ENCODE data around the gene FARP2.
"Not testable (repeated sequence)": the region's sequence is repeated elsewhere in the genome, so short reads cannot be mapped to it uniquely, and the experiment has no call there.

FARP2 gene

DNA sequence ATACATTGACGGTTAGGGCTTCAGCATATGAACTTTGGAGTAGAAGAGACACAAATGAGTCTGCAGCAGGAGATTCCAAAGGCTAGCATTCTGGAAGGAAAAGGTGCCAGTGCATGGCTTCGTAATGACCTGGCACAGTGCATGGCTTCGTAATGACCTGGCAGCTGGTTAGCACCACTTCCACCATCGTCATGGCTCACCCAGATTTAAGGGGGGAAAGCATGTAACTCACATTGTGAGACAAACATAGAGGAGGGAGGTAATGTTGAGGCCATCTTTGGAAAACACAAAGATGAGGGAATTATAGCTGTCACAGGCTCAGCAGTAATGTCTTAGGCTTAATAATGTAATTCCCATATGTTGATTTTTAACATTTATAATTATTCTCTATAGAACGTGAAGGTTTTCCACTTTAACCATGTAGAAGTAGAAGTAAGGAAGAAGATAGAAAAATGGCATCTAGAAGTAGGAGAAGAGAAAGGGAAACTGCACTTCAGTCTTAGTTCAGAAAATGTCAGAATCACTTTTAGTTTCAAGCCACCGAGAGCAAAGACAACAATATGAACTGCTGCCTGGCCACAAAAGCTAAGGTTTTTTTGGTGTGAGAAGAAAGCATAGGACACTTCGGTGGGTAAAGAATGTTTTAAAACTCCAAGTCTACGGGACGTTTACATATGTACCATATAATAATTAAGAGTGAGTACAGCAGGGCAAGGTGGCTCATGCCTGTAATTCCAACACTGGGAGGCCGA lies 159.1 kb downstream of the FARP2 start:
- peaks cover 0 to 4% (median 2%) of the 10 kb centered on the region in 5 experiments for H3K27me3 ChIP-seq (replicated peaks in 2 of 5; ENCODE audit: control insufficient read depth in 4 of 5, insufficient read depth in 5 of 5, low read length in 4 of 5)
- H3K4me3 ChIP-seq (ENCODE audit: control insufficient read depth in 1 of 7, extremely low read depth in 1 of 7, insufficient read depth in 4 of 7, low read depth in 2 of 7, low read length in 6 of 7), result no peak overlapping the region
- no peaks in the 10 kb centered on the region for H3K4me1 ChIP-seq (ENCODE audit: control extremely low read depth in 1 of 4, control insufficient read depth in 4 of 4, insufficient read depth in 4 of 4, low read length in 3 of 4)
- POLR2A ChIA-PET, result no interaction called here
- 92% methylated on average over 5 of the region's 10 CpGs for WGBS (ENCODE audit: insufficient coverage)
- no peak for DNase-seq
- H3K36me3 ChIP-seq (ENCODE audit: control insufficient read depth in 4 of 4, insufficient read depth in 4 of 4, low read length in 3 of 4), result no peaks in the 10 kb centered on the region
- CTCF ChIA-PET, result interaction anchor here (0.6 to 1.2 kb wide), 2 partner anchors 22 to 152 kb away, joined by 3 read pairs; no protein-coding TSS in a partner anchor
- H3K27ac ChIP-seq (ENCODE audit: insufficient read depth in 1 of 2, low read depth in 1 of 2, low read length in 2 of 2, poor library complexity in 1 of 2, severe bottlenecking in 2 of 2), result no peak overlapping the region
- H3K9me3 ChIP-seq (ENCODE audit: control extremely low read depth in 1 of 5, control insufficient read depth in 4 of 5, insufficient read depth in 2 of 5, low read depth in 1 of 5, low read length in 4 of 5), result no peaks in the 10 kb centered on the region

DNA sequence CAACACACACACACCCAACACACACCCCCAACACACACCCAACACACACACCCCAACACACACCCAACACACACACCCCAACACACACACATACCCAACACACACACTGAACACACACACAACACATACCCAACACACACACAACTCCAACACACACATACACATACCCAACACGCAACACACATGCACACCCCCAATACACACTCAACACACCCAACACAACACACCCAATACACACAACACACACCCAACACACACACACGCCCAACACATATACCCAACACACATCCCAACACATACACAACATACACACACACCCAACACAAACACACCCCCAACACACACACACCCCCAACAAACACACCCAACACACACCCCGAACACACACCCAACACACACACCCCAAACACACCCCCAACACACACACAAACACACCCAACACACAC lies 160.5 kb downstream of the FARP2 start:
- WGBS (ENCODE audit: insufficient coverage), result no CpG with 5 or more reads among the region's 3 CpGs
- CTCF ChIA-PET, result no interaction called here

DNA sequence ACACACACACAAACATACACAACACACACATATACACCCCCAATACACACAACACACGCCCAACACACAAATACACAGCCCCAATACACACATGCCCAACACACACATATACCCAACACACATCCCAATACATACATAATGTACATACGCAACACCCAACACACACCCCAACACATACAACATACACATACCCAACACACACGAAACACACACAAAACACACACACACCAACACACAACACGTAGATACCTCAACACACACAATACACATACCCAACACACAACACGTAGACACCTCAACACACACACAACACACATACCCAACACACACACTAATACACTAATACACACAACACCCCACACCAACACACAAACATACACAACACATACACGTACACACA lies 161.2 kb downstream of the FARP2 start:
- Histone ChIP-seq H3K4me1 (ENCODE audit: control extremely low read depth in 1 of 4, control insufficient read depth in 4 of 4, insufficient read depth in 4 of 4, low read length in 3 of 4) (no peaks in the 10 kb centered on the region), H3K27ac (ENCODE audit: insufficient read depth in 1 of 2, low read depth in 1 of 2, low read length in 2 of 2, poor library complexity in 1 of 2, severe bottlenecking in 2 of 2) (no peak overlapping the region), H3K36me3 (ENCODE audit: control insufficient read depth in 4 of 4, insufficient read depth in 4 of 4, low read length in 3 of 4) (no peaks in the 10 kb centered on the region), H3K4me3 (ENCODE audit: control insufficient read depth in 1 of 7, extremely low read depth in 1 of 7, insufficient read depth in 4 of 7, low read depth in 2 of 7, low read length in 6 of 7) (no peak overlapping the region), H3K27me3 (replicated peaks in 2 of 5; ENCODE audit: control insufficient read depth in 4 of 5, insufficient read depth in 5 of 5, low read length in 4 of 5) (peaks cover 0 to 4% (median 2%) of the 10 kb centered on the region in 5 experiments), H3K9me3 (ENCODE audit: control extremely low read depth in 1 of 5, control insufficient read depth in 4 of 5, insufficient read depth in 2 of 5, low read depth in 1 of 5, low read length in 4 of 5) (no peaks in the 10 kb centered on the region)
- ChIA-PET CTCF (no interaction called here), POLR2A (no interaction called here)
- WGBS (ENCODE audit: insufficient coverage), result 100% methylated on average over 4 of the region's 6 CpGs
- peak in 1 of 3 donors; percentile 29 for DNase-seq

More for the DNA sequence above, 160.5 kb downstream of the FARP2 start:
- DNase-seq, result peak in 1 of 3 donors; percentile 46
- POLR2A ChIA-PET, result no interaction called here
- Histone ChIP-seq H3K4me3 (ENCODE audit: control insufficient read depth in 1 of 7, extremely low read depth in 1 of 7, insufficient read depth in 4 of 7, low read depth in 2 of 7, low read length in 6 of 7) (no peak overlapping the region), H3K36me3 (ENCODE audit: control insufficient read depth in 4 of 4, insufficient read depth in 4 of 4, low read length in 3 of 4) (no peaks in the 10 kb centered on the region), H3K9me3 (ENCODE audit: control extremely low read depth in 1 of 5, control insufficient read depth in 4 of 5, insufficient read depth in 2 of 5, low read depth in 1 of 5, low read length in 4 of 5) (no peaks in the 10 kb centered on the region), H3K27ac (ENCODE audit: insufficient read depth in 1 of 2, low read depth in 1 of 2, low read length in 2 of 2, poor library complexity in 1 of 2, severe bottlenecking in 2 of 2) (no peak overlapping the region), H3K27me3 (replicated peaks in 2 of 5; ENCODE audit: control insufficient read depth in 4 of 5, insufficient read depth in 5 of 5, low read length in 4 of 5) (peaks cover 0 to 4% (median 2%) of the 10 kb centered on the region in 5 experiments), H3K4me1 (ENCODE audit: control extremely low read depth in 1 of 4, control insufficient read depth in 4 of 4, insufficient read depth in 4 of 4, low read length in 3 of 4) (no peaks in the 10 kb centered on the region)

DNA sequence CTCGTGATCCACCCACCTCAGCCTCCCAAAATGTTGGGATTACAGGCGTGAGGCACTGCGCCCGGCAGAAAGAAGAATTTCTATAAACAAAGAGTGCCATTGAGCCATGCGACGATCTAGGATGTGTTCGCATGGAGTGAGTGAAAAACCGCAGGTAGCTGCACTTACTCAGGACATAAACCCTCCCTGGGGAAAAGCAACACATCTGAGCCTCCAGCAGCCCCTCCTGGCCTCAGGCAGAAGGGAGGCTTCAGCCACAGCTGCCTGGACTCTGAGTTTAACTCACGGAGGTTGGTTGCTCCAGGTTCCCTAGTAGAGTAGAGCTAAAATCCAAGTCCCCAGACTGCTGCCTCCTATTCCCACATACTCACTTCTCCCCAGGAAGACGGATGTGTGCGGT lies 163.6 kb downstream of the FARP2 start:
- no peaks in the 10 kb centered on the region for H3K9me3 ChIP-seq (ENCODE audit: control extremely low read depth in 1 of 5, control insufficient read depth in 4 of 5, insufficient read depth in 2 of 5, low read depth in 1 of 5, low read length in 4 of 5)
- peaks cover 0 to 4% (median 2%) of the 10 kb centered on the region in 5 experiments for H3K27me3 ChIP-seq (replicated peaks in 2 of 5; ENCODE audit: control insufficient read depth in 4 of 5, insufficient read depth in 5 of 5, low read length in 4 of 5)
- no peak overlapping the region for H3K27ac ChIP-seq (ENCODE audit: insufficient read depth in 1 of 2, low read depth in 1 of 2, low read length in 2 of 2, poor library complexity in 1 of 2, severe bottlenecking in 2 of 2)
- ChIA-PET POLR2A (interaction anchor here (0.6 kb wide), 1 partner anchor 122 kb away, joined by 7 read pairs; no protein-coding TSS in a partner anchor), CTCF (no interaction called here)
- 95% methylated on average over 6 of the region's 11 CpGs for WGBS (ENCODE audit: insufficient coverage)
- no peak for DNase-seq
- no peak overlapping the region for H3K4me3 ChIP-seq (ENCODE audit: control insufficient read depth in 1 of 7, extremely low read depth in 1 of 7, insufficient read depth in 4 of 7, low read depth in 2 of 7, low read length in 6 of 7)
- H3K36me3 ChIP-seq (ENCODE audit: control insufficient read depth in 4 of 4, insufficient read depth in 4 of 4, low read length in 3 of 4), result no peaks in the 10 kb centered on the region
- H3K4me1 ChIP-seq (ENCODE audit: control extremely low read depth in 1 of 4, control insufficient read depth in 4 of 4, insufficient read depth in 4 of 4, low read length in 3 of 4), result no peaks in the 10 kb centered on the region

DNA sequence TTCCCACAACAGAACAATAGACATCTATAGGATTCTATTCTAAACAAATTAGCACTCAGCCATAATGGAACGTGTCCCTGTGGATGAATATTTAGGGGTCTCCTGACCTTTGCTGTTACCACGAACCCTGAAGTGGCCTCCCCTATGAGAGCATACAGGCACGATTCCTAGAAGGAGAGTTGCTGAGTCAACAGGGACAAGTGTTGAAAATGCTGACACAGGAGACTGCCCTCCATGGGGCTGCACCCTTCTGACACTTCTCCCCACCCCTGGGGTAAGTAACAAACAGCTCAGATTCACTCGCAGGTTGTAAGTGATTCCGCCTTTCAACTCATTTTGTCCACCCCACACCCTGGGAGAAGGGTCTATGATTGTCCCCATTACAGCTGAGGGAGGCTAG lies 166.4 kb downstream of the FARP2 start:
- Histone ChIP-seq H3K27me3 (replicated peaks in 2 of 5; ENCODE audit: control insufficient read depth in 4 of 5, insufficient read depth in 5 of 5, low read length in 4 of 5) (peaks cover 0 to 4% (median 2%) of the 10 kb centered on the region in 5 experiments), H3K36me3 (ENCODE audit: control insufficient read depth in 4 of 4, insufficient read depth in 4 of 4, low read length in 3 of 4) (no peaks in the 10 kb centered on the region), H3K9me3 (ENCODE audit: control extremely low read depth in 1 of 5, control insufficient read depth in 4 of 5, insufficient read depth in 2 of 5, low read depth in 1 of 5, low read length in 4 of 5) (peaks cover 0 to 6% (median 0%) of the 10 kb centered on the region in 5 experiments), H3K4me1 (ENCODE audit: control extremely low read depth in 1 of 4, control insufficient read depth in 4 of 4, insufficient read depth in 4 of 4, low read length in 3 of 4) (no peaks in the 10 kb centered on the region), H3K4me3 (ENCODE audit: control insufficient read depth in 1 of 7, extremely low read depth in 1 of 7, insufficient read depth in 4 of 7, low read depth in 2 of 7, low read length in 6 of 7) (no peak overlapping the region), H3K27ac (ENCODE audit: insufficient read depth in 1 of 2, low read depth in 1 of 2, low read length in 2 of 2, poor library complexity in 1 of 2, severe bottlenecking in 2 of 2) (no peak overlapping the region)
- ChIA-PET POLR2A (no interaction called here), CTCF (no interaction called here)
- DNase-seq, result no peak
- 71% methylated on average over 2 of the region's 5 CpGs for WGBS (ENCODE audit: insufficient coverage)

DNA sequence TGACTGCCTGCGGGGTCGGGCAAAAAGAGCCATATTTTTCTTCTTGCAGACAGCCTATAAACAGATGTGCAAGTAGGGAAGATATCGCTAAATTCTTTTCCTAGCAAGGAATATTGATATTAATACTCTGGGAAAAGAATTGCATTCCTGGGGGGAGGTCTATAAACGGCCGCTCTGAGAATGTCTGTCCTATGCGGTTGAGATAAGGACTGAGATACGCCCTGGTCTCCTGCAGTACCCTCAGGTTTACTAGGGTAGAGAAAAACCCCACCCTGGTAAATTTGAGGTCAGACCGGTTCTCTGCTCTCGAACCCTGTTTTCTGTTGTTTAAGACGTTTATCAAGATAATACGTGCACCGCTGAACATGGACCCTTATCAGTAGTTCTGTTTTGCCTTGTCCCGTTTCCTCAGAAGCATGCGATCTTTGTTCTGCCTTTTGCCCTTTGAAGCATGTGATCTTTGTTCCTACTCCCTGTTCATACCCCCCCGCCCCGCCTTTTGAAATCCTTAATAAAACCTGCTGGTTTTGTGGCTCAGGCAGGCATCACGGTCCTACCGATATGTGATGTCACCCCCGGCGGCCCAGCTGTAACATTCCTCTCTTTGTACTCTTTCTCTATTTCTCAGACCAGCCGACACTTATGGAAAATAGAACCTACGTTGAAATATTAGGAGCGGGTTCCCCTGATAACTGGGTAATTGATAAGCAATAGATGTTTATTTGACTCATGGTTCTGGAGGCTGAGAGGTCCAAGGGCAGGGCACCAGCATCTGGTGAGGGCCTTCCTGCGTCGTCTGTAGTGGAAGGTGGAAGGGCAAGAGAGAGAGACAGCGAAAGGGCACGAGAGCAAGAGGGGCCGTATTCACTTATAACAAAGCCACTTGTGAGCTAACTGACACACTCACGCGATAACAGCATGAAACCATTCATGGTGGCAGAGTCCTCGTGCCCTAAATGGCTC lies 170.0 kb downstream of the FARP2 start:
- H3K27me3 ChIP-seq (replicated peaks in 2 of 5; ENCODE audit: control insufficient read depth in 4 of 5, insufficient read depth in 5 of 5, low read length in 4 of 5); POLR2A ChIA-PET; H3K36me3 ChIP-seq (ENCODE audit: control insufficient read depth in 4 of 4, insufficient read depth in 4 of 4, low read length in 3 of 4); H3K4me1 ChIP-seq (ENCODE audit: control extremely low read depth in 1 of 4, control insufficient read depth in 4 of 4, insufficient read depth in 4 of 4, low read length in 3 of 4); H3K27ac ChIP-seq (ENCODE audit: insufficient read depth in 1 of 2, low read depth in 1 of 2, low read length in 2 of 2, poor library complexity in 1 of 2, severe bottlenecking in 2 of 2); DNase-seq; H3K4me3 ChIP-seq (ENCODE audit: control insufficient read depth in 1 of 7, extremely low read depth in 1 of 7, insufficient read depth in 4 of 7, low read depth in 2 of 7, low read length in 6 of 7); CTCF ChIA-PET; H3K9me3 ChIP-seq (ENCODE audit: control extremely low read depth in 1 of 5, control insufficient read depth in 4 of 5, insufficient read depth in 2 of 5, low read depth in 1 of 5, low read length in 4 of 5): not testable (repeated sequence)
- 98% methylated on average over 24 of the region's 31 CpGs for WGBS (ENCODE audit: insufficient coverage)

DNA sequence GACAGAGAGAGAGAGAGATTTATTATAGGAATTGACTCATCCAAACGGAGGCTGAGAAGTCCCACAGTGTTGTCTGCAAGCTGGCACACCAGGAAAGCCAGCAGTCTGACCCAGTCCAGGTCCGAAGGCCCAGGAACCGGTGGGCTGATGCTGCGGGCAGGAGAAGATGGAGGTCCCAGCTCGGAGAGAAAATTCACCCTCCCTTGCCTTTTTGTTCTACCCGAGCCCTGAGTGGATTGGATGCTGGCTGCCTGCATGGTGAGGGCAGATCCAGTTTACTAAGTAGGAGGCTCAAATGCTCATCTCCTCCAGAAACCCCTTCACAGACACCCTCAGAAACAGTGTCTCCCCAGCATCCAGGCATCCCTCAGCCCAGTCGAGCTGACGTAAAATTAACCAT lies 174.5 kb downstream of the FARP2 start:
- ChIA-PET POLR2A (no interaction called here), CTCF (no interaction called here)

More for the DNA sequence above, 174.5 kb downstream of the FARP2 start:
- Histone ChIP-seq H3K36me3 (ENCODE audit: control insufficient read depth in 4 of 4, insufficient read depth in 4 of 4, low read length in 3 of 4) (no peaks in the 10 kb centered on the region), H3K4me3 (ENCODE audit: control insufficient read depth in 1 of 7, extremely low read depth in 1 of 7, insufficient read depth in 4 of 7, low read depth in 2 of 7, low read length in 6 of 7) (no peak overlapping the region), H3K9me3 (ENCODE audit: control extremely low read depth in 1 of 5, control insufficient read depth in 4 of 5, insufficient read depth in 2 of 5, low read depth in 1 of 5, low read length in 4 of 5) (peaks cover 0 to 4% (median 0%) of the 10 kb centered on the region in 5 experiments), H3K27me3 (replicated peaks in 2 of 5; ENCODE audit: control insufficient read depth in 4 of 5, insufficient read depth in 5 of 5, low read length in 4 of 5) (peaks cover 0 to 8% (median 4%) of the 10 kb centered on the region in 5 experiments), H3K4me1 (ENCODE audit: control extremely low read depth in 1 of 4, control insufficient read depth in 4 of 4, insufficient read depth in 4 of 4, low read length in 3 of 4) (no peaks in the 10 kb centered on the region), H3K27ac (ENCODE audit: insufficient read depth in 1 of 2, low read depth in 1 of 2, low read length in 2 of 2, poor library complexity in 1 of 2, severe bottlenecking in 2 of 2) (no peak overlapping the region)
- 91% methylated on average over 7 of the region's 8 CpGs for WGBS (ENCODE audit: insufficient coverage)
- DNase-seq, result no peak

Data from common myeloid progenitor, CD34-positive (primary cell).